ENCODE results near the gene CPA1.

DNA sequence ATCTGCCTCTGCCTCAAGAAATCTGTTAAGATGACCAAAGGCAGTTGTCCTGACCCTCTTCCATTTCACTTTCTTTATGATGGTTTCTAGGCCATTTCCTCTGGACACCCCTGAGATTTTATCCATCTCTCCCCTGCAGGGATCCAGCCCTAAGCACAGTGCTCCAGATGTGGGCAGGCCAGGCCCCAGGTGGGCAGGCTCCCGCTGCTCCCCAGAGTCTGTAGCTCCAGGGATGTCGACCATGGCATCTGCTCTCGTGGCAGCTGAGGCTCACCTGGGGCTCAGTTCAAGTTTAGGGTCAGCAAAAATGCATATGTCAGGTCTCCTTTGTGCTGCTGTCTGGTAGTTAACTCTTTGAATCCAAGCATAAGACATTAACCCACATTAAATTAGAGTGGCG, 48.7 kb downstream of the CPA1 start:
- TF ChIP-seq, protein P1, sequence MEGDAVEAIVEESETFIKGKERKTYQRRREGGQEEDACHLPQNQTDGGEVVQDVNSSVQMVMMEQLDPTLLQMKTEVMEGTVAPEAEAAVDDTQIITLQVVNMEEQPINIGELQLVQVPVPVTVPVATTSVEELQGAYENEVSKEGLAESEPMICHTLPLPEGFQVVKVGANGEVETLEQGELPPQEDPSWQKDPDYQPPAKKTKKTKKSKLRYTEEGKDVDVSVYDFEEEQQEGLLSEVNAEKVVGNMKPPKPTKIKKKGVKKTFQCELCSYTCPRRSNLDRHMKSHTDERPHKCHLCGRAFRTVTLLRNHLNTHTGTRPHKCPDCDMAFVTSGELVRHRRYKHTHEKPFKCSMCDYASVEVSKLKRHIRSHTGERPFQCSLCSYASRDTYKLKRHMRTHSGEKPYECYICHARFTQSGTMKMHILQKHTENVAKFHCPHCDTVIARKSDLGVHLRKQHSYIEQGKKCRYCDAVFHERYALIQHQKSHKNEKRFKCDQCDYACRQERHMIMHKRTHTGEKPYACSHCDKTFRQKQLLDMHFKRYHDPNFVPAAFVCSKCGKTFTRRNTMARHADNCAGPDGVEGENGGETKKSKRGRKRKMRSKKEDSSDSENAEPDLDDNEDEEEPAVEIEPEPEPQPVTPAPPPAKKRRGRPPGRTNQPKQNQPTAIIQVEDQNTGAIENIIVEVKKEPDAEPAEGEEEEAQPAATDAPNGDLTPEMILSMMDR (IDR thresholded peaks at IDR 0.05), result no peak
- no peak for TF ChIP-seq POLR2A (IDR thresholded peaks at IDR 0.05)

Measured in esophagus squamous epithelium (tissue), 4 donors.